ENCODE measurements around the gene ORAI1.
"Not testable (repeated sequence)": the region's sequence is repeated elsewhere in the genome, so short reads cannot be mapped to it uniquely, and the experiment has no call there.

The ORAI1 gene

DNA sequence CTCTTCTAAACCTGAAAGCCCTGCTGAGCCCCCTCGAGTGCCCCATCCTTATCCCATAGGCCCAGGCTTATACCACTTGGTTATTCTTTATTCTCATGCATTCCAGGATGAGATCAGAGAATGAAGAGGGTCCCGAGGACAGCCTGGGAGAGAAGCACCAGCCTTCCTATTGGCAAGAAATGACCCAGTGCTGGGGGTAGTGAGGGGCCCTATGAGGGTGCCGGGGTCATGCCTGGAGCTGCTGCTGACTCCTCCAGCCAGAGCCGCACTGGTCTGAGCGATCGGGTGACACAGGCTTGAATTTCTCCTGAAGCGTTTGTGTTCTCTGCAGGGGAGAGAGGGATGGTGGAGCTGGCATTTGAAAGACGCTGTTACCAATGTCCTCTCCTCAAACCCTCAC, 25.0 kb downstream of the ORAI1 start:
- DNase-seq = no peak

DNA sequence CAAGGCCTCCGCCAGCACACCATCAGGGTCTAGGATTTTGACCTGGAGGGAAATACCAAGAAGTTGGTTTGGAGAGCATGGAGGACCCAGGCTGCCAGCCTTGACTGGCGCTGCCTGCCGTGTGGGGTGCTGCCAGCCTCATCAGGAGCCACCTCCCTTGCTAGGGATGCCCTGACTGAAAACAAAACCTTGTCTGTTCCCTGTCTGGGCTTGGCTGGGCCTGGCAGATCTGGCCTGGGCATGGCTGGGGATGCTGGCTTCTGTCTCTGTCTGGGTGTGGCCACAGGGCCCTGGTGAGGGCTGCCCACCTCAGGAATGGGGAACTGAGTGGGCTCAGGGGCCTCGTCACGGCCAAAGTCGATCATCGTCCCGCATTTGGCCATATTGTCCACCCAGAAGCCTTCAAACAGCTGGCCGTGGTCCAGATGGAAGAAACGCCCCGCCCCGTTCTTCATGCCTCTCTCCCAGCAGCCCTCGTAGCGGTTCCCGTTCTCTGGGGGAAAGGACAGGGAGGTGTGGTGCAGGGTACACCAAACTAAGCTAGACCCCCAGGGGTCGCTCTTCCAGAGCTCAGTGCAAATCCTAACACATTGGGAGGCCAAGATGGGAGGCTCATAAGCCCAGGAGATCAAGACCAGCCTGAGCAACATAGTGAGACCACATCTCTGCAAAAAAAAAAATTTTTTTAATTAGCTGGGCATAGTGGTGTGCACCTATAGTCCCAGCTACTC, 26.6 kb downstream of the ORAI1 start:
- DNase-seq = no peak

DNA sequence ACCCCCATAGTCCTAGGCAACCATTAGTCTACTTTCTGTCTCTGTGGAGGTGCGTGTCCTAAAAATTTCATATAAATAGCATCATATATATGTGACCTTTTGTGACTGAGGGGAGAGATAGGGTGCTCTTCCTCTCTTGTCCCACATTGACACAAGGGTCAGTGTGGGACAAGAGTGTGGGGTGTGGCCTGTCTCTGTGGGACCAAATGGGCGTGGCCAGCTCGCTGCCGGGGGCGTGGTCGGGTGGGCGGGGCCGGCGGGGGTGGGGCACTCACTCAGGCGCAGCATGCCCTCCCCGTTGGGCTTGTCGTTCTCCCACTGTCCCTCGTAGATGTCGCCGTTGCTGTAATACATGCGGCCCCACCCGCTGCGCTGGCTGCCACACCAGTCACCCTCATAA, 27.7 kb downstream of the ORAI1 start:
- DNase-seq = no peak

DNA sequence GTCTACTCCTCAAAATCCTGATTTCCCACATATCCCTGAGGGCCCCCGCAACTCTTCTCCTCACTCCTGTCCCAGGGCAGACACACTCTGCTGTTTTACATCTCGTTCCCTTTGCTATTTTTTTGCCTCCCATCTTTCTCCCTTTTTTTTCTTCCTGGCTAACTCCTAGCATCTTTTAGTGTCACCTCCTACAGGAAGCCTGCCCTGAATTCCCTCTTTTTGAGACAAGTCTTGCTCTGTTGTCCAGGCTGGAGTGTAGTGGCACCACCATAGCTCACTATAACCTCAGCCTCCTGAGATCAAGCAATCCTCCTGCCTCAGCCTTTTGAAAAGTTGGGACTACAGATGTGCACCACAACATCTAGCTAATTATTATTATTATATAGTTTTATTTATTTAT, 29.8 kb downstream of the ORAI1 start:
- DNase-seq = no peak

DNA sequence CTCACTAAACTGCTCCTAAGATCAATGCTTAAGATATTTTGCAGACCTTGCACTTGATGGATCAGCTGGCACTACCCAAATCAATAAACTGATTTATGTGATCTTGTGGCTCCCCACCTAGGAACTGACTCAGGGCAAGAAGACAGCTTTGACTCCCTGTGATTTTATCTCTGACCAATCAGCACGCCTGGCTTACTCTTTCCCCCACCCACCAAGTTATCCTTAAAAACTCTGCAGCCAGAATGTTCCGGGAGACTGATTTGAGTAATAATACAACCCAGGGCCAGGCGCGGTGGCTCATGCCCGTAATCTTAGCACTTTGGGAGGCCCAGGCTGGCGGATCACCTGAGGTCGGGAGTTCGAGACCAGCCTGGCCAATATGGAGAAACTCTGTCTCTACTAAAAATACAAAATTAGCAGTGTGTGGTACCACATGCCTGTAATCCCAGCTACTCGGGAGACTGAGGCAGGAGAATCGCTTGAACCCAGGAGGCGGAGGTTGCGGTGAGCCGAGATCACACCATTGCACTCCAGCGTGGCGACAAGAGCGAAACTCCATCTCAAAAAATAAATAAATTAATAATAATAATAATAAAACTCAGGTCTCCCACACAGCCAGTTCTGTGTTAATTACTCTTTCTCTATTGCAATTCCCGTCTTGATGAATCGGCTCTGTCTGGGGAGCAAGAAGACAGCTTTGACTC, 31.1 kb downstream of the ORAI1 start:
- DNase-seq = no peak

DNA sequence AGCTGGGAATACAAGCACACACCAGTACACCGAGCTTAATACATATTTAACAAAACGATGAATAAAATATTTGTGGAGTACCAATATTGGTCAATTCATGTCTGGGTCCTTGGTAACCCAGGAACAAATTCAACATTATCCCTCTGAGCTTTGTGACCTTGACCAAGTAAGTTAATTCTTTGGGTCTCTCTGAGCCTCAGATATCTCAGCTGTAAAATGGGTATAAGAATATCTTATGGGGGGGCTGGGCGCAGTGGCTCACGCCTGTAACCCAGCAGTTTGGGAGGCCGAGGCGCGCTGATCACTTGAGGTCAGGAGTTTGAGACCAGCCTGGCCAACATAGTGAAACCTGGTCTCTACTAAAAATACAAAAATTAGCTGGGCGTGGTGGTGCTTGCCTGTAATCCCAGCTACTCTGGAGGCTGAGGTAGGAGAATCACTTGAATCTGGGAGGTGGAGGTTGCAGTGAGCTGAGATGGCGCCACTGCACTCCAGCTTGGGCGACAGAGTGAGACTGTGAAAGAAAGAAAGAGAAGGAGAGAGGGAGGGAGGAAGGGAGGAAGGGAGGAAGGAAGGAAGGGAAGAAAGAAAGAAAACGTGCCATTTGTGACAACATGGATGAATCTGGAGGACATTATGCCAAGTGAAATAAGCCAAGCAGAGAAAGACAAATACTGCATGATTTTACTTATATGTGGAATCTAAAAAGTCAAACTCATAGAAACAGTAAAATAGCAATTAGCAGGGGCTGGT, 35.2 kb downstream of the ORAI1 start:
- DNase-seq = not testable (repeated sequence)

DNA sequence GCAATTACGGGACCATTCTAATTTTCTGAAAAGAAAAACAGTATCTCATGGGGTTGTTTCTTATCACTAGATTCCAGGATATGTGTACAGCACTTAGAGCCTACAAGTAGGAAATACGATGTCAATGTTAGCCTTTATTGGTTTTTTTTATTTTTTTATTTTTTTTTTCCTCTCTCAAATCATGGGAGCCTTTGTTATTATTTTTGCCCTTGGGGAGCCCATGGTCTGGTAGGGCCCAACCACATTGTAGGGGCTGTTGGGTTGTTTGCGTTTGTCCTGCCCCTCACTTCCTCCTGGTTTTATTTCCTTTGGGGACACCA, 37.2 kb downstream of the ORAI1 start:
- DNase-seq = no peak

DNA sequence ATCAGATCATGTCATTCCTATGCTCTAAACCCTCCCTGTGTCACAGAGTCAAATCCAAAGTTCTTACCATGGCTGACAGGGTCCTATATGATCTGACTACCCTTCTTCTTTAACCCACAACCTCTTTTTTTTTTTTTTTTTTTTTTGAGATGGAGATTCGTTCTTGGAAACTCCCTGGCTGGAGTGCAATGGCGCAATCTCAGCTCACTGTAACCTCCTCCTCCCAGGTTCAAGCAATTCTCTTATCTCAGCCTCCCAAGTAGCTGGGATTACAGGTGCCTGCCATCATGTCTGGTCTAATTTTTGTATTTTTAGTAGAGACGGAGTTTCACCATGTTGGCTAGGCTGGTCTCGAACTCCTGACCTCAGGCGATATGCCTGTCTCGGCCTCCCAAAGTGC, 40.5 kb downstream of the ORAI1 start:
- DNase-seq = not testable (repeated sequence)

DNA sequence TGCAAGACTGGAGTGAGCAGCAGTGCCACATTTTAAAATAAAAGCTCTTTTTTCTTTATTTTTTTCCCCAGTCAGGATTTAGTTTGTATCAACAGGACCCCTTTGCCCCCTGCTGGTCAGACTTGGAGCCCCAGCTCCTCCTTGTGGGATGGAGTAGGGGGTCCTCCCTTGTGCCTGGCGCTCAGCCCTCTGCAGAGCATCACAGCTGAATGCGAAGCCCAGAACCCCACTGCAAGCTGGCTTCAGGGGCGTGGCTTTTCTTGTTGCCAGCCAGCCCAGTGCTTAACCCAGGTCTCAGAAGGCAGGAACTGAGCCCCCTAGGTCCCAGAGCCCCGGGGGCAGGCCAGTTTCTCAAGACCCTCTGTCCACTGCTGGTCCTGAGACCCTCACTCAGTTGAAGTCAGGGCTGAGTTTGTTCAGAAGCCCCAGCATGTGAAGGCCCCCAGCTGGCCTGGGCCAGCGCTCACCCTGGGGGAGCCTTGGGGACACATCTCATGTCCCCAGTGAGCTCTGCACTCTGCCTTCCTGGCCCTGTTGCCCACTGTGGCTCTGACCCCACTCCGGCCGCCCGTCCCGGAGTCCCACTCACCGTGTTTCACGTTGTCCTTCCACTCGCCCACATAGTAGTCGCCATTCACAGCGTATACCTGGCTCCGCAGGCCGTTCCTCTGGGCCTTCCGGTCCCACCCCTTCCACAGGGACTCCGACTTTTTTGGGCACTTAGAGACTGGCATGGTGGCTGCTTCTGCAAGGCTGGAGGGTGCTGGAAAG, 42.6 kb downstream of the ORAI1 start:
- no peak for DNase-seq

DNA sequence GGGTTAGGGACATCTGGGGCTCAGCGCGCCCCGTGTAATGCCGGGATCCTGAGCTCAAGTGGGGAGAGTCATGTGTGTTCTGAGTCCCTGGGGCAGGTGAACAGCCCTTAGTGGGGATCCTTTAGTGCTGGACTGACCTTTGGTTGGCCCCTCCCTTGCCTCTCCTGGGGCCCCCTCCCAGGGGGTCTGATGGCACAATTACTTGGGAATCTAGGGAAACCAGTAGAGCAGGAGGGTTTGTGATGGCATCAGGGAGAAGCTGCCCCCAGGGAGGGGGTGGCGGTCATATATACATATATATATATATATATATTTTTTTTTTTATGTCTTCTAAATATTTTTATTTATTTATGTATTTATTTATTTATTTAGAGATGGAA, 43.2 kb downstream of the ORAI1 start, which contains the start of gene MORN3:
TSS of gene MORN3 (minus strand) at position 134 of the 380 bp plus-strand sequence. CDS start 171 bp downstream, outside the sequence.
- no peak for DNase-seq

DNA sequence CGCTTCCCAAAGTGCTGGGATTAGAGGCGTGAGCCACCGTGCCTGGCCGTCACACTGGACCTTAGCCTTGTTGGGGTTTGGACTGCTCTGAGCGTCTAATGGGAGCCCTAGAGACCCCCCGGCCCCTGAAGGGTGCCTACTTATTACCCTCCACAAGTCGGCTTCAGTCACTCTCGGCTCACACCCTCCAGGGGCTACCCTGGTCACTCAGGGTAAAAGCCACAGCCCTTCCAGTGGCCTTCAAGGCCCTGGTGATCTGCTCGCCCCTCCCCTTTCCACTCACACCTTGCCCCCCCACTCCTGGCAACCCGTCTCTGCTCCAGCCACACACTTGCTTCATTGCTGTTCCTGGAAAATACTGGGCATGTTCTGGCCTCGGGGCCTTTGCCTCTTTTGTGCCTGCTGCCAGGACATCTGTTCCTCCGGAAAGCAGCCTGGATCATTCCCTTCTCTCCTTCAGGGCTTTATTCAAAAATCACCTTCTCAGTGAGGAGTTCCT, 46.7 kb downstream of the ORAI1 start:
- DNase-seq = no peak

DNA sequence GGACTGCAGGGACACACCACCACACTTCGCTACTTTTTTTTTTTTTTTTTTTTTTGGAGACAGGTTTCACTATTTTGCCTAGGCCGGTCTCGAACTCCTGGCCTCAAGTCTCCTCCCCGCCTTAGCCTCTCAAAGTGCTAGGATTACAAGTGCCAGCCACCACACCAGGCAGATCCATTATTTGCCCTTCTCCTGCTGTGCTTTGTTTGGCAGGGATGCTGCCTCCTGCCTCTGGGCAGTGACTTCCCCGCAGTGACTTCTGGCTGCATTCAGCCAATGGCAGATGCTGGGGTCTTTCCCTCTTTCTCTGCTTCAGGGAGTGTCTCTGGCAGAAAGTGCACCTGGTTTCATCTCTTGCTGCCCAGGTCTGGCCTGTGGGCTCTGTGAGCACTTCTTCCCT, 49.9 kb downstream of the ORAI1 start:
- no peak for DNase-seq

DNA sequence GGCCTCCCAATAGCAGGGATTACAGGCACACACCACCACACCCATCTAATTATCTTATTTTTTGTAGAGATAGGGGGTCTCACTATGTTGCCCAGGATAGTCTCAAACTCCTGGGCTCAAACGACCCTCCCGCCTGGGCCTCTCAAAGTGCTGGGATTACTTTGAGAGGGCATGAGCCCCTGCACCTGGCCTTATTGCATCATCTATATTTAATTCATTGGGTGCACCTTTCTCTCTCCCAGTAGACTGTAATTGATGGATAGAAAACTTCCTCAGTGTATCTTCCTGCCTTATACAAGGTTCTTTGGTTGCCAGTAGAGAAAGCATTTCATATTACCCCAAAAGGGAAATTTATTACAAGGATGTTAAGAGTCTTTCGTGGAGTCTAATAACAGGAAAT, 52.0 kb downstream of the ORAI1 start:
- DNase-seq = no peak

DNA sequence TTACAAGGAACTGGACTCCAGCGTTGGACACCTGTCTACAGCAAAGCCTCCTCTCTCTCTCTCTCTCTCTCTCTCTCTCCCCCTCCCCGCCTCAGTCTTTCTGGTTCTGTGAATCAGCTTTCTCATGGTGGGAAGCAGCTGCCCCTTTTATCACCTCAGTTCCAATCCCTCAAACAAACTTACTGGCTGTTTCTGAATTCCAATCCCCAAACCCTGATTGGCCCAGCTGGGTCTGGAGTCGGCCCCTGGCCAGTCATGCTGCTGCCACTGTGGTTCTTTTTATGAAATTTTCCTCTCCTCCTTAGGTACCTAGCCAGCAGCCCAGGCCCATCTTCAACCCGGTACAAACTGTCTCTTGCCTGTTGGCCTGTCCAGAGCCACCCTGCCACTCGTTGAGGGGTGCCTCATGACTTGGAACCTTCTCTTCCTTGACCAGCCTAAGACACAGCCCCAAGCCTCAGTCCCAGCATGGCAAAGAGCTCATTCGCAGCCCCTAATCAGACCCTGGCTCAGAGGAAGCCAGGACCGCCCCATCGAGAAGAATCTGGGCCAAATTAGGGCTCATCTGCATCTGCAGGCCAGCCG, 52.5 kb downstream of the ORAI1 start:
- DNase-seq = no peak

DNA sequence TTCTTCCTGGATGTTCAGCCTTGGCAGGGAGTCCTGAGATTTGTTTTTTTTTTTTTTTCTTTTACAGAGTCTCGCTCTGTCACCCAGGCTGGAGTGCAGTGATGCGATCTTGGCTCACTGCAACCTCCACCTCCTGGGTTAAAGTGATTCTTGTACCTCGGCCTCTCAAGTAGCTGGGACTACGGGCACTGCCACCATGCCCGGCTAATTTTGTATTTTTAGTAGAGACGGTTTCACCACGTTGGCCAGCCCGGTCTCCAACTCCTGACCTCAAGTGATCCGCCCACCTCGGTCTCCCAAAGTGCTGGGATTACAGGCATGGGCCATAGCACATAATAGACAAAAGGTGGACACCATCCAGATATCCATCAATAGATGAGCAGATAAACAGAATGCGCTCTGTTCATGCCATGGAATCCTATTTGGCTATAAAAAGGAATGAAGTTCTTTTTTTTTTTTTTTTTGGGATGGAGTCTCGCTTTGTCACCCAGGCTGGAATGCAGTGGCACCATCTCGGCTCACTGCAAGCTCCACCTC, 53.4 kb downstream of the ORAI1 start:
- DNase-seq = not testable (repeated sequence)

DNA sequence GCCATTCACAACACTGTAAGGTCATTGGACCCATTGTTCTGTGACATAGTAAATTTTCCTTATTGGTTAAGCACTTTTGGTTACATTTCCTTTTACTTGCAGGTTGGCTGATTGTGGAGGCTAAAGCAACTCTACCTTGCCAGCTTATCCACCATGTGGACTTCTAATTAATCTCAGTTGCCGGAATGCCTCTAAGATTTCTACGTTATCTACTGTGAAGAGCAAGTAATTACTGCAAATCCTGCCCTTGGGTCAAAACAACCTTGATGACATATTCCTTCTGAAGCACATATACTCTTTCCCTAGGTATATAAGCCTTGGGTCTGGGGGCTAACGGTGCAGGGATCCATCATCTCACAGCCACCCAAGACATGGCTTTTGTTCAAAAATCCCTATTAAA, 62.6 kb downstream of the ORAI1 start:
- DNase-seq = no peak

DNA sequence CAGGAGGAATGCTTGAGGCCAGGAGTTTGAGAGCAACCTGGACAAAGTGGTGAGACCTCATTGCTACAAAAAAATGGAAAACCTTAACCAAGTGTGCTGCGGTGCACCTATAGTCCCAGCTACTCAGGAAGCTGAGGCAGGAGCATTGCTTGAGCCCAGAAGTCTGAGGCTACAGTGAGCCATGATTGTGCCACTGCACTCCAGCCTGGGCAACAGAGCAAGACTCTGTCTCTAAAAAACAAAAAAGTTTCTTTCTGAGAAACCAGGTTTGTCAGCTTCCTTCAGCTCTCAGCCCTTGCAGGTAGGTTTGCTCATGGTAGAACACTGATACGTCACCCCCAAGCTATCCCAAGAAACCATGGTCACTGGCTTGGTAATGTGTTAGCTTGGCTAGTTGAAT, 63.1 kb downstream of the ORAI1 start:
- no peak for DNase-seq

Measured in SIG-M5 (cell line).